GM21723 (cell line): ENCODE measurements around the gene PTPRN2.

Experiments
- ATAC-seq: cut with Tn5 transposase; IDR thresholded peaks from one replicate; pipeline ENCODE4 v1.9.1; 2021; ENCODE audit warnings: mild to moderate bottlenecking, moderate library complexity; ENCODE audit not compliant: unreplicated experiment

The PTPRN2 gene

DNA sequence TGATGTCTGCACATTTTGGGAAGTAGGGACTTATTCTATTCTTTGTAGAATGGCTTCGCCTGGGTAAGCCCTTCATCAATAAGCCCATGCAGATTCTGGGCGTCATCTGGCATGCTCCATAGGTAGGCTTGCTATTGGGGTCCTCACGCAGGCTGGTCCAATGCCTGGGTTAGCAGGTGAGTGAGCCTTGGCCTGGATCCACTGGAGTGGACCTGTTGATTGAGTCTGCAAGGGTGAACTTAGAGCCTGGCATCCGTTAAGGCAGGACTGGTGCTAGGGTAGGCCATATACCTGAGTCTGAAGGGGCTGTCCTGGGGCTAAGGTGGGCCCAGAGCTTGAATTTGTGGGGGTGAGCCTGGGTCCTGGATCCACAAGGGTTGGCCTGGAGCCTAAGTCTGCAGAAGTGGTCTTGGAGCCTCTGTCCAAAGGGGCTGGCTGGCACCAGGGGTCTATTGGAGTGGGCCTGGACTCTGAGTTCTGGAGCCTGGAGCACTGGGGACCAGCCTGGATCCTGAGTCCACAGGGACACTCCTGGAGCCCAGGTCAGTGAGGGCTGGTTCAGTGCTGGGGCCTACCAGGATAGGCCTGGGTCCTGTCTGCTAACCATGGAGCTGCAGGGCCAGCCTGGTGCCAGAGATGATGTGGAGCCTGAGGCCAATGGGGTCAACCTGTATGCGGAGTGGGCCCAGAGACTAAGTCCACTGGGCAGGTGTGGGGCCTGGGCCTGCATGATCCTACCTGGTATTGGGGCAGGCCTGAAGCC, 297.7 kb downstream of the PTPRN2 start:
- no peak for ATAC-seq

DNA sequence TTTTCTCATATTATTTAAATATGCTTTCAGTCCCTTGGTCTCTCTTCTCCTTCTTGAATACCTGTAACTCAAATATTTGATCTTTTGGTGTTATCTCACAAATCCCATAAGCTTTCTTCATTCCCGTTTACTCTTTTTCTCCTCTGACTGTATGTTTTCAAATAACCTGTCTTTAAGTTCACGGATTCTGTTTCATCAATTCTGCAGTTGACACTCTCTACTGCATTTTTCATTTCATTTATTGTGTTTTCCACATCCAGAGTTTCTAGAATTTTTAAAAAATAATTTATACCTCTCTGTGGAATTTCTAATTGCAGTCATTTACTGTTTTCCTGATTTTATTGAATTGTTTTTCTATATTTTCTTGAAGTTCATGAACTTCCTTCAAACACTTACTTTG, 298.4 kb downstream of the PTPRN2 start:
- ATAC-seq, result no peak

DNA sequence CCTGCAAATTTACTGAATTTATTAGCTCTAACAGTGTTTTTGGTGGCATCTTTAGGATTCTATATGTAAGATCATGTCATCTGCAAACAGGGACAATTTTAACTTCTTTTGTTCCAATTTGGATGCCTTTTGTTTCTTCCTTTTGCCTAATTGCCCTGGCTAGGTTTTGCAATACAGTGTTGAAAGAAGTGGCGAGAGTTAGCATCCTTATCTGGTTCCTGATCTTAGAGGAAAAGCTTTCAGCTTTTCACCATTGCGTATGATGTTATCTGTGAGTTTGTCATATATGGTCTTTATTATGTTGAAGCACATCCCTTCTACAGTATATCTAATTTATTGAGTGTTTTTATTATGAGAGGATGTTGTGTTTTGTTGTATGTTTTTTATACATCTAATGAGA, 301.4 kb downstream of the PTPRN2 start:
- ATAC-seq, result no peak

DNA sequence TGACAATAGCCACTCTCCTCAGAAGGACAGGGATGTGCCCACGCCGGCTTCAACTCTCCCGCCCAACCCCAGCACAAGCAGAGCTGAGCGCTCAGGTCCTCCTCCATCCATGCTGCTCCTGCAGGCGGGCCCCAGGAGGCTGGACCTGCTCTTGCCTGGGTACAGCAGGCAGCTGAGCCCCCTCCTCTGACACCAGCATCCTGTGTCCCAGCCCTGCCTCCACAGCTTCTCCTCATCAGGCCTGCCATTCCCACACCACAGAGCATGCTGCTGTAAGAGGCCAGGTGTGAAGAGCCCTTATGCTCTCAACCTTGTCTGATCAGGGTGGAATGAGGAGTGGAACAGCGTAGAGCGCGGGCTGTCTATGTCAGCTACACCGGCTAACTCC, 302.2 kb downstream of the PTPRN2 start:
- no peak for ATAC-seq

DNA sequence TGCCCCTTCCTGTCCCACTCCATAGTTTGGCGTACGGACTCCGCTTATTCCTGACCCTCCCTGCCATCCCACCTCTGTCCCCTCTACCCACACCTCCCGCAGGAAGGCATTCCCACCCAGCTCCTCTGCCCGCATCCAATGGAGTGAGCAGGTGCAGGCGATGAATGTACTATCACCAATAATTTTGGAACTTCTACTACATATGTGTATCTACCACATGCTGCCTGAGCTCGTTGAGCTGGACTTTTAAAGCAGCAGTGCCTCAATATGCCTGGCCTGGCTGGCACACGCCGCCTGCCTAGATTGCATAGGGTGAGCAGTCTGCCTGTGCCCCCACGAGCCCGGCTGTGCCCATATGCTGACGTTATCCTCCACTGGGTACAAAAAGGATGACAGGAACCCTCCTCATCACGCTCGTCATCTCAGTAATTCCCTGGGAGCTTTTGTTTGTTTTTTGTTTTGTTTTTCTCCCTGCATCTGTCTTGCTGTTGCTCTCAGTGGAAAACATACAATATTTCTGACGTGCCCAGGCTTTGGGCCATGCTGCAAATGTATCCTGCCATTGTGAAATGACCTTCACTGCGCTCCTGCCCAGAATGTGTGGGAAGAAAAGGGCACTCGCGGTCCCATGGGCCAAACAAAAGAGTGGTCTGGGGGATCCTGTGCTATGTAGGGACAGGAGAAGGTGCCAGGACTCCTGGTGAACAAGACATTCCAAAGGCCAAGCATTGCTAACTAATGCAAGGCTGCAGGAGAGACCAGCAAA, 302.8 kb downstream of the PTPRN2 start:
- ATAC-seq, result no peak

DNA sequence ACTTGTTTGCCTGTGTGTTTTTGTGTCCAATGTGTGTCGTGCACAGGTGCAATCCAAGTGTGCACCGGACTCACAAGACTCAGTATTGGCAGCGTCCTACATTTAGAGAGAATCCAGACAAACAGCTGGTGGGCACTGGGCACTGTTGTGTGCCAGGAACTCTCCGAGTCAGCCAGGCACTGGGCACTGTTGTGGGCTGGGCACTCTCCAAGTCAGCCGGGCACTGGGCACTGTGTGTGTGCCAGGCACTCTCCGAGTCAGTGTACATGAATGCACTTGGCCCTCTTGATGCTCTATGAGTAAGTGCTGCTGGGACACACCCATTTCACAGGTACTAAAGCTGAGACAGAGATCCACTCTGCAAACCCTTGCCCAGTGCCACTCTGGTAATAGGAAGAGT, 303.5 kb downstream of the PTPRN2 start:
- no peak for ATAC-seq

DNA sequence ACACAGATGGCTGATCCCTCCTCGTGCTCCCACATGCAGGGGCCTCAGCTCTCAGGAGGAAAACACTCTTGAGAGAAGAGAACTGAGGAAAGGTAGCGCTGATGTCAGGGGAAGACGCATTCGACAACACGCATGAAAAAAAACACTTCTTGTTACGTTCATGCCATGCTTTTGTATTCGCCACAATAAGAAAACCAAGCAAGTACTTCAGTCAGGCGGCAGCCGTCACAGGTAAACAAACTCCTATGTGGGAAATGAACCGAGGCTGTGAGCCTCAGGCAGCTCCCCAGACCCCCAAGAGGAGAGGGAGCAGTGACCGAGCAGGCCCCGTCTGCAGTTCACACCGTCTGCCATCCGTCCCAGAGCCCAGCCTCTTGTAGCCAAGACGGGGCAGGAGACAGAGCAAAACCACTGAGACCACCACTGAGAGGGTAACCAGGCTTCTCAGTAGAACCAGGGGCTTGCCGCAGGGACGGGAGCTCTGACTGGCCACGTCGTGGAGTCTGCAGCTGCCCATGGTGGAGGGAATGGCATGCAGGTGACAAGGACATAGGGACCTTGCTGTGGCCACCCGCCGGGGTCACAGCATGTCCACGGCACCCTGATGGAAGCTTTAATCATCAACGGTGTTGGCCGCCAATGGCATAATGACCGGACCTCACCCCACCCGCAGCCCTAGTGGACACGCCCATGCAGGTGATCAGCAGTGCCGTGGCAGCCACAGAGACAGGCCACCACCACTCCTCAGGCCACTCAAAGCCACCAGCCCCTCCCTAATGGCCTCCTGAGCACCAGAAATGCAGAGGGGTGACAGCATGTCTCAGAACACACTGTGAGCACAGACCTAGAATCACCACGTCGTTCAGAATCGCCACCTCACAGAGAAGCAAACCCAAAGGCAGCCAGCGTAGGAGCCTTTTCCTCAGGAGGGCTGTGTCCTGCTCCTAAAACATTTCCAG, 304.3 kb downstream of the PTPRN2 start:
- no peak for ATAC-seq

DNA sequence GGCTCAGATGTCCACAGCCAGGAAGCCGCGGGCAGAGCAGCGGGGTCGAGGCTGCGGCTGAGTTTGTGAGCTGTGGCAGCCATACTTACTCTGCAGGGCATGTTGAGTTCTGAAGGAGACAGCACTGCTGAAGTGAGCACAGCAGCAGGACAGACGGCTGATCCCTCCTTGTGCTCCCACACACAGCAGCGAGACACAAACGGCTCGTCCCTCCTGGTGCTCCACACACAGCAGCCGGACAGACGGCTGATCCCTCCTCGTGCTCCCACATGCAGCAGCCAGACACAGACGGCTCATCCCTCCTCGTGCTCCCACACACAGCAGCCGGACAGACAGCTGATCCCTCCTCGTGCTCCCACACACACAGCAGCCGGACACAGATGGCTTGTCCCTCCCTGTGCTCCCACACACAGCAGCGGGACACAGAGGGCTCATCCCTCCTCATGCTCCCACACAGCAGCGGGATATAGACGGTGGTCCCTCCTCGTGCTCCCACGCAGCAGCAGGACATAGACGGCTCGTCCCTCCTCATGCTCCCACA, 305.1 kb downstream of the PTPRN2 start:
- no peak for ATAC-seq

DNA sequence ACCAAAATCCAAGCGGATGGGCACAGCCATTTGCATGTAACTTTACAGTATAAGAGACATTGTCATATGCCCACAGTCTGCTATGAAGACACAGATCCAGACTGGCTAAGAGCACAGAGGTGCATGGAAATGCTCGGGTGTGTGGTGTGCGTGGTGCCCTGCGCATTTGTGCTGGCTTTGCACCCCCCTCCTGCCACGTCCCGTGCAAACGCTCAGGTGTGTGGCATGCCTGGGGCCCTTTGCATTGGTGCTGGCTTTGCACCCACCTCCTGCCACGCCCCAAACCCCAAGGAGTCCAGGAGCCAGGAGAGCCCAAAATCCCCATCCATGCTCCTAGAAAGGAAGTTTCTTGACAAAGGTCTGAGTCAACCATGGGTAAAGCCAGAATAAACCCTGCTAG, 306.2 kb downstream of the PTPRN2 start:
- ATAC-seq, result no peak

DNA sequence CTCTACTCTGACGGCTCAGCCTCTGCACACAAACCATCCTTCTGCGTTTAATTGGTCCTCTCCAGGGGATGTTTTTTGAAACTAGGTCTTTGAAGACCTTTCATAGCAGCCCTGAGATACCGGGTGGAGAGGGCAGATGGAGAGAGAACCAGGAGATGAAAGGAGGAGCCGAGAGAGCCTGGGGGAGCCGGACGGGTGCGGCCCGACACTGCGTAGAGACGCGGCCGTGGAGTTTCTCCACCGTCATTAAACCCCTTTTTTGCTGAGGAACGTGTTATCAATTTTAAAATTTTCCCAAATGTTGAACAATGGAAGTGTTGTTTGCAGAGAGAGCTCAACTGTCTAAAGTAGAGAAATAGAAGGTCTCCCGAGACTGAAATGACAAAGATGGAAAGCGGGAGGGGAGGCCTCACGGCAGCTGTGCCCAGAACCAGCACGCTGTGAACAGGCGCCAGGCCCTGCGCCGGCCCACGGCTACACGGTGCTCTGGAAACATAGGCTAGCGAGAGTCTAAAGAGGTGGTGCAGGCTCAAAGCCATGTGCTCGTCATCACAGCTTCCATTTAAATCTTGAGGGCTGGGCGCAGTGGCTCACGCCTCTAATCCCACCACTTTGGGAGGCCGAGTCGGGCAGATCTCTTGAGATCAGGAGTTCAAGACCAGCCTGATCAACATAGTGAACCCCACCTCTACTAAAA, 307.0 kb downstream of the PTPRN2 start:
- ATAC-seq, result no peak

DNA sequence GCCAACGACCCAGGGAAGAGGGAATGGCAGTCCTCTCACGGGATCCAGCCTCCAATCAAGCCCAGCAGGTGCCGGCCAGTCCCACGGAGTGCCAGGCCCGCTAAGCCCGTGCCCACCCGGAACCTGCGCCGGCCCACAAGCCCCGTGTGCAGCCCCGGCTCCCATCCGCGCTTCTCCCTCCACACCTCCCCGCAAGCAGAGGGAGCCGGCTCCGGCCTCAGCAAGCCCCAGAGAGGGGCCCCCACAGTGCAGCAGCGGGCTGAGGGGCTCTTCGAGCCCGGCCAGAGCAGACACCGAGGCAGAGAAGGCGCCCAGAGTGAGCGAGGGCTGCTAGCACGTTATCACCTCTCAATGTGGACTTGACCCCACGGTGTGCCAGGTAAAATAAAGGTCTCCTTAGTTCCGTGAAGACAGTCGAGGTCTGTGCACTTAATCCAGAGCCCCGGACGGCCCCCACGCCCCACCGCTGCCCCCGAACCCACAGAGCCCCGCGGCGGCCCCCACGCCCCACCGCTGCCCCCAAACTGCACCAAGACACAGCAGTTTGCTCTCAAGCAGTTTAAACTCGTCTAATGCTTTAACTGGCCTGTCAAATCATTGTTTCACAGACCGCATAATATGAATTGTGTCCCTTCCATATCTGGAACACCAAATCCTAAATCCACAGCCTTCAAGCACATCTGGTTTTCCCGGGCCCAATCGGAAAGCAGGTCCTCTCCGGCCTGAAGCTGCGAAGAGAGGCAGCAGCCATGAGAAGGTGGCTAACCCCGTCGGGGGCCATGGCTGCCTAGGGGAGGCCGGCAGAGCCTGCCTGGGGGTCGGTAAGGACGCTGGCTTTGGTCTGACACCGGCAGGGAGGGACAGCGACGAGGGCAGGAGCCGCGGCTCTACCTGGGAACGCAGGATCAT, 307.8 kb downstream of the PTPRN2 start:
- no peak for ATAC-seq

DNA sequence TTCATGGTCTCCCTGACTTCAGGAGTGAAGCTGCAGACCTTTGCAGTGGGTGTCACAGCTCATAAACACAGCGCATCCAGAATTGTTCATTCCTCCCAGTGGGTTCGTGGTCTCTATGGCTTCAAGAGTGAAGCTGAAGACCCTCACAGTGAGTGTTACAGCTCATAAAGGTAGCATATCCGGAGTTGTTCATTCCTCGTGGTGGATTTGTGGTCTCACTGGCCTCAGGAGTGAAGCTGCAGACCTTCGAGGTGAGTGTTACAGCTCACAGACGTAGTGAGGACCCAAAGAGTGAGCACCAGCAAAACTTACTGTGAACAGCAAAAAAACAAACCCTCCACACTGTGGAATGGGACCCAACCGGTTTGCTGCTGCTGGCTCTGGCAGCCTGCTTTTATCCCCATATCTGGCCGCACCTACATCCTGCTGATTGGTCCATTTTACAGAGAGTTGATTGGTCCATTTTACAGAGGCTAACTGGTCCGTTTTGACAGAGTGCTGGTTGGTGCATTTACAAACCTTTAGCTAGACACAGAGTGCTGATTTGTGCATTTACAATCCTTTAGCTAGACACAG, 308.8 kb downstream of the PTPRN2 start:
- no peak for ATAC-seq

DNA sequence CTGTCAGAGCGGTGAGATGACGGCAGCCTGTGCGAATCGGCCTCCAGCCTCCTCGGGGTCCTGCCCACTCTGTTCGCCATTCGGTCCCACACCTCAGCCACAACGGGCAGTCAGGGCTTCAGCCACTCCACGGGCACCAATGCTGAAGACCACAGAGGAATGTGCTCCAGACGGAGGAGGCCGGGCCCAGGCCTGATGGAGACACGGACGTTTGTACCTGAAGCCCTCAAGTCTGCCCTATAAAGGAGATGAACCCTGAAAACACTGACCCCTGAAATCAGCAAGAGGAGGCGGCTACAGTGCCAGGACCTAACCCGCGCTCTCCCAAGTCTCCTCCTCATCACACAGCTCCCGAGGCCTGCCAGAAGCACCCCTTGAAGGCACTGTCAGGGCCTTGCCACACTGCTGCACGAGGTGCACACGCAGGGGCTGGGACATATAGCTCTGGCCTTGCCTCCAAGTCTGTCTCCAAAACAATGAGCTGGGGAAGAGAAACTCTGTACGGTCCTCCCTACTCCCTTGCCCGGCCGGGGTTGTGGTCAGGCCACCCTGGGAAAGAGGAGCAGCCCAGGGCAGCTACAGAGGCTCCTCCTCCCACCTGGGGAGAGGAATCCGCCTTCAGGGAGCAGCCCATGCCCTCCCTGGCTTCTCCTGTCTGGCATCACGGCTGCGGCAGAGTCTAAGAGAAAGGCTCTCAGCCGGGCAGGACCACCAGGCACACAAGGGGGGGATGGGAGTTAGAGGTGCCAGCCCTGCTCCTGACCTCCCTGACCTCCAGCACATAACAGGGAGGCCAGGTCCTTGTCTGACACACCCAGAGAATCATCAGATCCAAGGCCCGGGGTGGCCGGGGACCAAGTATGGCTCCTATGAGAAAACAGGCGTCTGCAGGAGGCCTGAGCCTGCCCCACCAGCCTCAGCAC, 310.1 kb downstream of the PTPRN2 start:
- ATAC-seq, result no peak

DNA sequence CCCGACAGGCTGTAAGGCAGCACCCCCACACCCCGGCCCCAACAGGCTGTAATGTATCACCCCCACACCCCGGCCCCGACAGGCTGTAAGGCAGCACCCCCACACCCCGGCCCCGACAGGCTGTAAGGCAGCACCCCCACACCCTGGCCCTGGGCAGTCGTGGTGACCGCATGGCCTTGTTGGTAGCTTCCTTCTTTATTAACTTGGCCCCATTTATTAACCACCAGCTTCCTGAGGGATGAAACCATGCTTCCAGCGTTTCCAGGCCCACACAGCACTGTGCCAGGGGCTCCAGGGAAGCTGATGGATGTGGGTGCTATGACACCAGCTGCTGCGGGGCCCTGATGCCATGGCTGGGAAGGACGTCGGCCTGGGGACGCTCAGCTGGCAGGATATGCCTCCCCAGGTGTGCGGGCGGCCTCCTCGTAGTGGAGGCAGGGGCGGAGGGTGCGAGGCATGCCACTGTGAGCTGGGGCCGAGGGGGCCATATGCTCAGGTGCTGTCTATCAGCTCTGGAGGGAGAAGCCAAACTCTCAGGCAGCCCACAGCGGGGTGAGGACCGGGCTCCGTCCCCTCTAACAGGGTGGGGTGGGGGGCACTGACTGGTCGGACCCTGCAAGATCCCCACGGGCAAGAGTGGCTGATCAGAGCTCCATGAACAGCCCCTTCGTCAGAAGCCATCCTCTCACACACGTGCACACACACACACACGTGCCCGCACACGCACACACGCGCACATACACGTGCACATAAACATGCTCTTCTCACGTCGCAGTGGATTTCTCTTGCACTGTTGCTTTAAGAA, 311.0 kb downstream of the PTPRN2 start:
- ATAC-seq, result no peak

DNA sequence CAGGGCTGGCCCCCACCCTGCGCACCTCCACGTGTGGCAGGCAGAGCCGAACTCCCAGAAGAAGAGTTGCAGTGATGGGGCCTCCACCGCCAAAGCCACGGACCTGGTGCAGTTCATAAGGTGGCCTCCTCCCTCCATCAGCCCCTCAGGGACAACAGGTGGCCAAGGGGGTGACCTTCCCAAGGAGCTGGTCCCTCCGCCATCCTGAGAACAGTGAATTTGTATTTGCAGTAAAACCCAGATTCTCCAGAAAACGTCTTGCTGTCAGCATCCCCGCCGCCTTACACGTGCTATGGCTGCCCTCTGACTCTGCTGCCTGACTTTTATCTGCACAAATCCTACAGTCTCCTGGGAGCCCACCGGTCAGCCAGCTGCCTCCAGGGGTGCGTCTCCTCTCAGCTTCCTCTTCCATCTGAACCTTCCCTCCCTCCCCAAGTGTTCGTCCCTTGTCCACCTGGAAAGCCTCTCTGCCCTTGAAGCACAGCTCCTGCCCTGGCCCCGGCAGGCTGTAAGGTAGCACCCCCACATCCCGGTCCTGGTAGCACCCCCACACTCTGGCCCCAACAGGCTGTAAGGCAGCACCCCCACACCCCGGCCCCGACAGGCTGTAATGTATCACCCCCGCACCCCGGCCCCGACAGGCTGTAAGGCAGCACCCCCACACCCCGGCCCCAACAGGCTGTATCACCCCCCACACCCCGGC, 311.8 kb downstream of the PTPRN2 start:
- ATAC-seq, result no peak

DNA sequence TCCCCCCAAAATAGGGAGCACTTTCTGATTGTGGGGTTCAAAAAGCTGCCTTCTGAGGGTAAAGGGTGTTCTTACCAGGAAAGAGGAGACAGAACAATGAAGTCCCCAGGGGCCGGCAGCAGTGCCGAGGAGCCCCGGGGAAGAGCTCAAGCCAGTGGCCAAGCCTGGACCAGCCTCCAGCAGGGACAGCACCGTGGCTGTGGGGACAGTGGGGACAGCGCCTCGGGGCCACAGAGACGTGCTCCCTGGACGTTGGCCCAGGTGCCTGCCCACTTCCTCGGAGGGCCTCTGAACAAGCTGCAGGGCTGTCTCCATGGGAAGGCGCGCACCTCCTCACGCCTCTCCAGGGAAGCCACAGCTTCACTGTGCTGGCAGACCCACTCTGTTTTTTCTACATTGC, 312.6 kb downstream of the PTPRN2 start:
- ATAC-seq, result no peak

DNA sequence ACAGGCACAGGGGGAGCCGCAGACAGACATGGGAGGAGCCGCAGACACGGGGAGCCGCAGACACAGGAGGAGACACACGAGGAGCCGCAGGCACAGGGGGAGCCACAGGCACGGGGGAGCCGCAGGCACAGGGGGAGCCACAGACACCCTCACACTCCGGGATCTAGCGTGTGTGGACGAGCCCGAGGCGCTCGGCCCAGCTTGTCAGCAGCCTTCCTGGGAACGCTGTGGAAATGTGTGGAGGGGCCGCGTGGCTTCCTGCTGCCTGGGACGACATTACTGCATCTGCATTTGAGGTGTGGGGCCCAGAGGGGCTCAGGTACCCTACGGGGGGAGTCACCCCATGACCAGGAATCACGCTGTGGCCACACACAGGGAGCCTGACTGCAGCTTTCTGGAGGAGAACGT, 313.2 kb downstream of the PTPRN2 start:
- no peak for ATAC-seq
